GM23338 (cell line): ENCODE measurements around the gene SMIM35. TPM values are rescaled to one million over a fixed set of nuclear protein-coding genes. Genes with fewer than 3 reads are reported as not detected.

ENCODE experiments used
- ATAC-seq: fragments of 200-7000 bp; cut with Tn5 transposase; 3 replicates; pipeline ENCODE4 v1.9.1; 2020
- DNase-seq: peaks from one replicate; pipeline ENCODE4 v3.0.0-alpha.2; 2015; ENCODE audit warnings: low spot score
- H2AFZ ChIP-seq: fragments of 200-600 bp; sonication (generic); 2 replicates; pipeline ENCODE4 v1.8.0; 2016; ENCODE audit warnings: antibody characterized with exemption, mild to moderate bottlenecking, moderate library complexity
- H3F3A ChIP-seq: fragments of 200-600 bp; sonication (generic); replicated peaks from 2 replicates; pipeline ENCODE4 v1.8.0; 2017; ENCODE audit warnings: antibody characterized with exemption, mixed run types, low read depth
- H3K27ac ChIP-seq: fragments of 200-600 bp; sonication (generic); 2 replicates; pipeline ENCODE4 v1.6.1; 2016; ENCODE audit warnings: low read depth
- H3K27me3 ChIP-seq: fragments of 200-600 bp; sonication (generic); 2 replicates; pipeline ENCODE4 v1.8.0; 2016; ENCODE audit warnings: mild to moderate bottlenecking, mixed run types, moderate library complexity; ENCODE audit not compliant: insufficient read depth
- H3K36me3 ChIP-seq: fragments of 200-600 bp; sonication (generic); 2 replicates; pipeline ENCODE4 v1.8.0; 2016; ENCODE audit warnings: mild to moderate bottlenecking; ENCODE audit not compliant: insufficient read depth
- H3K4me1 ChIP-seq: fragments of 200-600 bp; sonication (generic); 2 replicates; pipeline ENCODE4 v1.8.0; 2016; ENCODE audit warnings: mild to moderate bottlenecking, moderate library complexity; ENCODE audit not compliant: insufficient read depth
- H3K4me2 ChIP-seq: fragments of 200-600 bp; sonication (generic); 2 replicates; pipeline ENCODE4 v1.7.1; 2017; ENCODE audit warnings: mixed run types
- H3K4me3 ChIP-seq: fragments of 200-600 bp; sonication (generic); 2 replicates; pipeline ENCODE4 v1.6.1; 2016; ENCODE audit warnings: mixed run types
- H3K79me2 ChIP-seq: fragments of 200-600 bp; sonication (generic); replicated peaks from 2 replicates; pipeline ENCODE4 v1.8.0; 2017; ENCODE audit warnings: mild to moderate bottlenecking; ENCODE audit not compliant: insufficient read depth
- H3K9me2 ChIP-seq: fragments of 200-600 bp; sonication (generic); 2 replicates; pipeline ENCODE4 v1.8.0; 2017; ENCODE audit not compliant: insufficient read depth
- H4K20me1 ChIP-seq: fragments of 200-600 bp; sonication (generic); replicated peaks from 2 replicates; pipeline ENCODE4 v1.8.0; 2017; ENCODE audit warnings: mild to moderate bottlenecking; ENCODE audit not compliant: insufficient read depth
- H3K27ac Mint-ChIP-seq: 2 replicates; pipeline ENCODE4 v1.8.0; 2020; ENCODE audit warnings: inconsistent platforms, mild to moderate bottlenecking, moderate library complexity, mixed read lengths
- H3K27me3 Mint-ChIP-seq: 3 replicates; pipeline ENCODE4 v1.8.0; 2022; ENCODE audit warnings: low read depth, mild to moderate bottlenecking, moderate library complexity, mixed read lengths, inconsistent platforms; ENCODE audit not compliant: insufficient read depth, poor library complexity
- H3K36me3 Mint-ChIP-seq: 3 replicates; pipeline ENCODE4 v1.8.0; 2021; ENCODE audit warnings: low read depth, mild to moderate bottlenecking, inconsistent platforms, moderate library complexity, mixed read lengths
- H3K4me1 Mint-ChIP-seq: 3 replicates; pipeline ENCODE4 v1.8.0; 2020; ENCODE audit warnings: mild to moderate bottlenecking, inconsistent platforms, mixed read lengths
- H3K4me3 Mint-ChIP-seq: 3 replicates; pipeline ENCODE4 v1.8.0; 2021; ENCODE audit warnings: moderate library complexity, mild to moderate bottlenecking, inconsistent platforms, mixed read lengths
- H3K9me3 Mint-ChIP-seq: 3 replicates; pipeline ENCODE4 v1.8.0; 2020; ENCODE audit warnings: moderate library complexity, mild to moderate bottlenecking, inconsistent platforms, mixed read lengths
- CREB1 ChIP-seq: fragments of 250-450 bp; sonication (Bioruptor Pico); IDR thresholded peaks from 2 replicates; pipeline ENCODE4 v1.5.0; 2020; ENCODE audit warnings: low read depth, mild to moderate bottlenecking, moderate library complexity
- EZH2 ChIP-seq: fragments of 200-600 bp; sonication (generic); IDR thresholded peaks from one replicate; pipeline ENCODE4 v1.8.0; 2017; ENCODE audit warnings: antibody characterized with exemption, mild to moderate bottlenecking, low read depth; ENCODE audit not compliant: unreplicated experiment
- EZH2phosphoT487 ChIP-seq: fragments of 200-600 bp; sonication (generic); IDR thresholded peaks from one replicate; pipeline ENCODE4 v1.8.1; 2018; ENCODE audit warnings: antibody characterized with exemption; ENCODE audit not compliant: unreplicated experiment
- JUNB ChIP-seq: IDR thresholded peaks from one replicate; pipeline ENCODE4 v1.6.1; 2016; ENCODE audit warnings: antibody characterized with exemption; ENCODE audit not compliant: unreplicated experiment
- POLR2AphosphoS5 ChIP-seq: IDR thresholded peaks from 2 replicates; pipeline ENCODE4 v1.6.1; 2016; ENCODE audit warnings: antibody characterized with exemption, low read depth
- STAT1 ChIP-seq: IDR thresholded peaks from one replicate; pipeline ENCODE4 v1.6.1; 2016; ENCODE audit warnings: antibody characterized with exemption; ENCODE audit not compliant: unreplicated experiment
- ZNF114 ChIP-seq: fragments of 250-450 bp; sonication (Bioruptor Pico); IDR thresholded peaks from 2 replicates; pipeline ENCODE4 v1.5.0; 2020; ENCODE audit warnings: mild to moderate bottlenecking, moderate library complexity
- ZNF331 ChIP-seq: fragments of 250-450 bp; sonication (Bioruptor Pico); IDR thresholded peaks from 2 replicates; pipeline ENCODE4 v1.5.0; 2020; ENCODE audit warnings: low read depth, mild to moderate bottlenecking, moderate library complexity
- polyA plus RNA-seq: library from polyadenylated mRNA; unstranded; fragments of >200 nt; fragmentation: Nextera tagmentation; extraction: Ambion mirVana; gene quantifications from 2 replicates; pipeline ENCODE4 v1.2.1, GENCODE V29; 2016
- total RNA-seq: library from RNA; depleted of rRNA; stranded (reverse); fragments of >200 nt; shearing (Covaris generic); gene quantifications from 2 replicates; pipeline ENCODE4 v1.2.3, GENCODE V29; 2014
- TF ChIP-seq, protein P1 (sequence below): IDR thresholded peaks from one replicate; pipeline ENCODE4 v1.6.1; 2018; ENCODE audit warnings: antibody characterized with exemption; ENCODE audit not compliant: unreplicated experiment
- TF ChIP-seq, protein P2 (sequence below): IDR thresholded peaks from 2 replicates; pipeline ENCODE4 v1.6.1; 2016; ENCODE audit warnings: antibody characterized with exemption
- TF ChIP-seq, protein P3 (sequence below): fragments of 250-450 bp; sonication (Bioruptor Pico); IDR thresholded peaks from 2 replicates; pipeline ENCODE4 v1.5.0; 2020; ENCODE audit warnings: mild to moderate bottlenecking, moderate library complexity
- TF ChIP-seq, protein P4 (sequence below), 2 experiments: fragments of 200-600 bp in 1 of 2; sonication (generic) in 1 of 2; conservative IDR thresholded peaks; 2 replicates each; pipeline versions ENCODE4 v1.5.1 to v1.6.1; 2016 to 2017; ENCODE audit warnings: antibody characterized with exemption in 2 of 2, low read depth in 2 of 2, mild to moderate bottlenecking in 2 of 2, moderate library complexity in 1 of 2

Gene SMIM35
- total and polyA plus RNA-seq, 2 experiments from 2014 or later, result not detected

DNA sequence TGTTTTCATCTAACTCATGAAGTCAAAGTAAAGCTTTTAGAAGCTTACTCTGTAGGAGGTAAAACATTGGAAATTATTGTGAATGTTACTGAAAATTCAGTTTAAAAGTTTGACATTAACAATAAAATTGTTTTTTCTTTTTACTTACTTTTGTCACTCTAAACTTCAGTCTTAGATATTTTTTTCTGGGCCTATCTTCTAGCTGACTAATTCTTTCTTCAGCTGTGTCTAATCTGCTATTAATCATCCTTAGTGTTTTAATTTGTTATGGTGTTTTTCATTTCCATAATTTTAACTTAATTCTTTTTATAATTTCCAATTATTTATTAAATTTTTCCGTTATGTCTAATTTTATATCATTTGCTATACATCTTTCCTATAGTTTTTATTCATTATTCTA lies 65.6 kb downstream of the SMIM35 start (continued):
- TF ChIP-seq, protein P1, sequence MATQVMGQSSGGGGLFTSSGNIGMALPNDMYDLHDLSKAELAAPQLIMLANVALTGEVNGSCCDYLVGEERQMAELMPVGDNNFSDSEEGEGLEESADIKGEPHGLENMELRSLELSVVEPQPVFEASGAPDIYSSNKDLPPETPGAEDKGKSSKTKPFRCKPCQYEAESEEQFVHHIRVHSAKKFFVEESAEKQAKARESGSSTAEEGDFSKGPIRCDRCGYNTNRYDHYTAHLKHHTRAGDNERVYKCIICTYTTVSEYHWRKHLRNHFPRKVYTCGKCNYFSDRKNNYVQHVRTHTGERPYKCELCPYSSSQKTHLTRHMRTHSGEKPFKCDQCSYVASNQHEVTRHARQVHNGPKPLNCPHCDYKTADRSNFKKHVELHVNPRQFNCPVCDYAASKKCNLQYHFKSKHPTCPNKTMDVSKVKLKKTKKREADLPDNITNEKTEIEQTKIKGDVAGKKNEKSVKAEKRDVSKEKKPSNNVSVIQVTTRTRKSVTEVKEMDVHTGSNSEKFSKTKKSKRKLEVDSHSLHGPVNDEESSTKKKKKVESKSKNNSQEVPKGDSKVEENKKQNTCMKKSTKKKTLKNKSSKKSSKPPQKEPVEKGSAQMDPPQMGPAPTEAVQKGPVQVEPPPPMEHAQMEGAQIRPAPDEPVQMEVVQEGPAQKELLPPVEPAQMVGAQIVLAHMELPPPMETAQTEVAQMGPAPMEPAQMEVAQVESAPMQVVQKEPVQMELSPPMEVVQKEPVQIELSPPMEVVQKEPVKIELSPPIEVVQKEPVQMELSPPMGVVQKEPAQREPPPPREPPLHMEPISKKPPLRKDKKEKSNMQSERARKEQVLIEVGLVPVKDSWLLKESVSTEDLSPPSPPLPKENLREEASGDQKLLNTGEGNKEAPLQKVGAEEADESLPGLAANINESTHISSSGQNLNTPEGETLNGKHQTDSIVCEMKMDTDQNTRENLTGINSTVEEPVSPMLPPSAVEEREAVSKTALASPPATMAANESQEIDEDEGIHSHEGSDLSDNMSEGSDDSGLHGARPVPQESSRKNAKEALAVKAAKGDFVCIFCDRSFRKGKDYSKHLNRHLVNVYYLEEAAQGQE, result no peak
- no peak for TF ChIP-seq CREB1 (CRISPR knock-in tag)
- TF ChIP-seq, protein P2, sequence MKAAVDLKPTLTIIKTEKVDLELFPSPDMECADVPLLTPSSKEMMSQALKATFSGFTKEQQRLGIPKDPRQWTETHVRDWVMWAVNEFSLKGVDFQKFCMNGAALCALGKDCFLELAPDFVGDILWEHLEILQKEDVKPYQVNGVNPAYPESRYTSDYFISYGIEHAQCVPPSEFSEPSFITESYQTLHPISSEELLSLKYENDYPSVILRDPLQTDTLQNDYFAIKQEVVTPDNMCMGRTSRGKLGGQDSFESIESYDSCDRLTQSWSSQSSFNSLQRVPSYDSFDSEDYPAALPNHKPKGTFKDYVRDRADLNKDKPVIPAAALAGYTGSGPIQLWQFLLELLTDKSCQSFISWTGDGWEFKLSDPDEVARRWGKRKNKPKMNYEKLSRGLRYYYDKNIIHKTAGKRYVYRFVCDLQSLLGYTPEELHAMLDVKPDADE, result no peak

DNA sequence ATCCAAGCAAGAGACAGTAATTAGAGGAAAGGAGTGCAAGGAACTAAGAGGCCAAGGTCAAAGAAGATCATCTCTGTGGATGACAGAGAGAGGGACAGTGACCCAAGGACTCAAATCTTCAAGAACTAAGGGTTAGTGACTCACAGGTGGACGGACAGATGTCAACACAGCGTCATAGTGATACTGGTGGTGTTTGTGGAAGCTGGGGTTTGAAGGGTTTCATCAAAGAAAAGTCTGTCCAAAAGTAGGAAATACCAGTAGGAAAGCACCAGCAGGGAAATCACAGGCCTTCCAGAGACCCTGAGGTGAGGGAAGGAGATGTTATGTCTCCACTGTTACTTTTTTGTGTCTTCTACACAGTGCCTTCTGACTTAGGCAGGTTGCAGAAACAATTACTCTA lies 68.4 kb downstream of the SMIM35 start:
- Mint-ChIP-seq H3K27me3 (peaks cover 4% of the 10 kb centered on the region), H3K4me3 (no peak overlapping the region), H3K36me3 (no peaks in the 10 kb centered on the region), H3K4me1 (no peaks in the 10 kb centered on the region), H3K27ac (no peak overlapping the region), H3K9me3 (peaks cover 18% of the 10 kb centered on the region)
- Histone ChIP-seq H3F3A (no peaks in the 10 kb centered on the region), H4K20me1 (no peaks in the 10 kb centered on the region), H2AFZ (no peak overlapping the region), H3K27ac (no peak overlapping the region), H3K4me3 (no peak overlapping the region), H3K27me3 (no peaks in the 10 kb centered on the region), H3K79me2 (no peaks in the 10 kb centered on the region), H3K9me2 (0 out of 2 replicates have a peak, but pooled peaks cover 6% of the 10 kb centered on the region), H3K4me2 (no peak overlapping the region), H3K36me3 (no peaks in the 10 kb centered on the region), H3K4me1 (no peaks in the 10 kb centered on the region)
- TF ChIP-seq EZH2phosphoT487 (no peak), EZH2 (no peak), STAT1 (no peak), ZNF114 (CRISPR knock-in tag) (no peak), JUNB (no peak), POLR2AphosphoS5 (no peak), ZNF331 (CRISPR knock-in tag) (no peak)
- TF ChIP-seq, protein P3, sequence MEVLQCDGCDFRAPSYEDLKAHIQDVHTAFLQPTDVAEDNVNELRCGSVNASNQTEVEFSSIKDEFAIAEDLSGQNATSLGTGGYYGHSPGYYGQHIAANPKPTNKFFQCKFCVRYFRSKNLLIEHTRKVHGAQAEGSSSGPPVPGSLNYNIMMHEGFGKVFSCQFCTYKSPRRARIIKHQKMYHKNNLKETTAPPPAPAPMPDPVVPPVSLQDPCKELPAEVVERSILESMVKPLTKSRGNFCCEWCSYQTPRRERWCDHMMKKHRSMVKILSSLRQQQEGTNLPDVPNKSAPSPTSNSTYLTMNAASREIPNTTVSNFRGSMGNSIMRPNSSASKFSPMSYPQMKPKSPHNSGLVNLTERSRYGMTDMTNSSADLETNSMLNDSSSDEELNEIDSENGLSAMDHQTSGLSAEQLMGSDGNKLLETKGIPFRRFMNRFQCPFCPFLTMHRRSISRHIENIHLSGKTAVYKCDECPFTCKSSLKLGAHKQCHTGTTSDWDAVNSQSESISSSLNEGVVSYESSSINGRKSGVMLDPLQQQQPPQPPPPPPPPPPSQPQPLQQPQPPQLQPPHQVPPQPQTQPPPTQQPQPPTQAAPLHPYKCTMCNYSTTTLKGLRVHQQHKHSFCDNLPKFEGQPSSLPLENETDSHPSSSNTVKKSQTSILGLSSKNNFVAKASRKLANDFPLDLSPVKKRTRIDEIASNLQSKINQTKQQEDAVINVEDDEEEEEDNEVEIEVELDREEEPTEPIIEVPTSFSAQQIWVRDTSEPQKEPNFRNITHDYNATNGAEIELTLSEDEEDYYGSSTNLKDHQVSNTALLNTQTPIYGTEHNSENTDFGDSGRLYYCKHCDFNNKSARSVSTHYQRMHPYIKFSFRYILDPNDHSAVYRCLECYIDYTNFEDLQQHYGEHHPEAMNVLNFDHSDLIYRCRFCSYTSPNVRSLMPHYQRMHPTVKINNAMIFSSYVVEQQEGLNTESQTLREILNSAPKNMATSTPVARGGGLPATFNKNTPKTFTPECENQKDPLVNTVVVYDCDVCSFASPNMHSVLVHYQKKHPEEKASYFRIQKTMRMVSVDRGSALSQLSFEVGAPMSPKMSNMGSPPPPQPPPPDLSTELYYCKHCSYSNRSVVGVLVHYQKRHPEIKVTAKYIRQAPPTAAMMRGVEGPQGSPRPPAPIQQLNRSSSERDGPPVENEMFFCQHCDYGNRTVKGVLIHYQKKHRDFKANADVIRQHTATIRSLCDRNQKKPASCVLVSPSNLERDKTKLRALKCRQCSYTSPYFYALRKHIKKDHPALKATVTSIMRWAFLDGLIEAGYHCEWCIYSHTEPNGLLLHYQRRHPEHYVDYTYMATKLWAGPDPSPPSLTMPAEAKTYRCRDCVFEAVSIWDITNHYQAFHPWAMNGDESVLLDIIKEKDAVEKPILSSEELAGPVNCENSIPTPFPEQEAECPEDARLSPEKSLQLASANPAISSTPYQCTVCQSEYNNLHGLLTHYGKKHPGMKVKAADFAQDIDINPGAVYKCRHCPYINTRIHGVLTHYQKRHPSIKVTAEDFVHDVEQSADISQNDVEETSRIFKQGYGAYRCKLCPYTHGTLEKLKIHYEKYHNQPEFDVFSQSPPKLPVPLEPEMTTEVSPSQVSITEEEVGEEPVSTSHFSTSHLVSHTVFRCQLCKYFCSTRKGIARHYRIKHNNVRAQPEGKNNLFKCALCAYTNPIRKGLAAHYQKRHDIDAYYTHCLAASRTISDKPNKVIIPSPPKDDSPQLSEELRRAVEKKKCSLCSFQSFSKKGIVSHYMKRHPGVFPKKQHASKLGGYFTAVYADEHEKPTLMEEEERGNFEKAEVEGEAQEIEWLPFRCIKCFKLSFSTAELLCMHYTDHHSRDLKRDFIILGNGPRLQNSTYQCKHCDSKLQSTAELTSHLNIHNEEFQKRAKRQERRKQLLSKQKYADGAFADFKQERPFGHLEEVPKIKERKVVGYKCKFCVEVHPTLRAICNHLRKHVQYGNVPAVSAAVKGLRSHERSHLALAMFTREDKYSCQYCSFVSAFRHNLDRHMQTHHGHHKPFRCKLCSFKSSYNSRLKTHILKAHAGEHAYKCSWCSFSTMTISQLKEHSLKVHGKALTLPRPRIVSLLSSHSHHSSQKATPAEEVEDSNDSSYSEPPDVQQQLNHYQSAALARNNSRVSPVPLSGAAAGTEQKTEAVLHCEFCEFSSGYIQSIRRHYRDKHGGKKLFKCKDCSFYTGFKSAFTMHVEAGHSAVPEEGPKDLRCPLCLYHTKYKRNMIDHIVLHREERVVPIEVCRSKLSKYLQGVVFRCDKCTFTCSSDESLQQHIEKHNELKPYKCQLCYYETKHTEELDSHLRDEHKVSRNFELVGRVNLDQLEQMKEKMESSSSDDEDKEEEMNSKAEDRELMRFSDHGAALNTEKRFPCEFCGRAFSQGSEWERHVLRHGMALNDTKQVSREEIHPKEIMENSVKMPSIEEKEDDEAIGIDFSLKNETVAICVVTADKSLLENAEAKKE (CRISPR knock-in tag), result no peak
- TF ChIP-seq, protein P4, sequence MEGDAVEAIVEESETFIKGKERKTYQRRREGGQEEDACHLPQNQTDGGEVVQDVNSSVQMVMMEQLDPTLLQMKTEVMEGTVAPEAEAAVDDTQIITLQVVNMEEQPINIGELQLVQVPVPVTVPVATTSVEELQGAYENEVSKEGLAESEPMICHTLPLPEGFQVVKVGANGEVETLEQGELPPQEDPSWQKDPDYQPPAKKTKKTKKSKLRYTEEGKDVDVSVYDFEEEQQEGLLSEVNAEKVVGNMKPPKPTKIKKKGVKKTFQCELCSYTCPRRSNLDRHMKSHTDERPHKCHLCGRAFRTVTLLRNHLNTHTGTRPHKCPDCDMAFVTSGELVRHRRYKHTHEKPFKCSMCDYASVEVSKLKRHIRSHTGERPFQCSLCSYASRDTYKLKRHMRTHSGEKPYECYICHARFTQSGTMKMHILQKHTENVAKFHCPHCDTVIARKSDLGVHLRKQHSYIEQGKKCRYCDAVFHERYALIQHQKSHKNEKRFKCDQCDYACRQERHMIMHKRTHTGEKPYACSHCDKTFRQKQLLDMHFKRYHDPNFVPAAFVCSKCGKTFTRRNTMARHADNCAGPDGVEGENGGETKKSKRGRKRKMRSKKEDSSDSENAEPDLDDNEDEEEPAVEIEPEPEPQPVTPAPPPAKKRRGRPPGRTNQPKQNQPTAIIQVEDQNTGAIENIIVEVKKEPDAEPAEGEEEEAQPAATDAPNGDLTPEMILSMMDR (conservative IDR thresholded peaks at IDR 0.05; ENCODE audit: low read depth in 2 of 2), result no peak
- DNase-seq (no peak), ATAC-seq (no peak)
